ENCODE measurements around the gene UBR2.
"Not testable (repeated sequence)": the region's sequence is repeated elsewhere in the genome, so short reads cannot be mapped to it uniquely, and the experiment has no call there.

The UBR2 gene

DNA sequence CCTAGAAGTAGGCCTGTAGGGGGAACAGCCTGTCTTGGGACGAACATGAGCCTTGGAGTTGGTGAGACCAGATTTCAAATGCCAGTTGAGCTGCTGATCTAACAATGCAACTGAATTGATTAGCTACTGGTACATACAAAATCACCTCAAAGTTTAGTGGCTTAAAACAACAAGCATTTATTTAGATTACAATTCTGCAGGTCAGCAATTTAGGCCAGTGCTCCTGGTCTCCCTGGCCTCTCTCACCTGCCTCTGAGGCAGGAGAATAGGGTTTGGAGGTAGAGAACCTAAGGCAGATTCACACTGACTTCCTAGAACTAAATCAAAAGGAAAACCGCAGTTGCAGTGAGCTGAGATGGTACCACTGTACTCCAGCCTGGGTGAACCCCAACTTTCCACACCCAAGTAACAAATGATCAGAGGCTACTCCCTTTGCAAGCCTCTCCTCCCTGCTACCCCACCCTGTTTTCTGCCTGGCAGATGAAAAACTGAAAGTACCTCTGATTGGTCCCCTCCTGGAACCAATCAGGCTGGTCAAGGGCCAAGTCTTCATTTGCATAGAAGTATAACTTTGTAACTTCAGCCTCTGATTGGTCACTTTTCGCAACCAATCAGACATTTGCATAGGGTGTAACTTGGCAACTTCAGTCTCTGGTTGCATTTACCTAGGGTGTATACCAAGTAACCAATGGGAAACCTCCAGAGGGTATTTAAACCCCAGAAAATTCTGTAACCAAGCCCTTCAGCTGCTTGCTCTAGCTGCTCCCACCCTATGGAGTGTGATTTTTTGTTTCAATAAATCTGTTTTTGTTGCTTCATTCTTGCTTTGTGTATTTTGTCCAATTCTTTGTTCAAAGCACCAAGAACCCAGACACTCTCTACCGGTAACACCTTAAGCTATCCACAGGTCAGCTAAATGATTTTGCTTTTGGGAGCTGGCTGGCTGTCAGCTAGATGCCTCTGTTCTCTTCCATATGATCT lies 8.1 kb upstream of the UBR2 start:
- no peak for DNase-seq

GRCh38 chr6:42556462-42556861 lies 7.4 kb upstream of the UBR2 start:
- DNase-seq: no peak

DNA sequence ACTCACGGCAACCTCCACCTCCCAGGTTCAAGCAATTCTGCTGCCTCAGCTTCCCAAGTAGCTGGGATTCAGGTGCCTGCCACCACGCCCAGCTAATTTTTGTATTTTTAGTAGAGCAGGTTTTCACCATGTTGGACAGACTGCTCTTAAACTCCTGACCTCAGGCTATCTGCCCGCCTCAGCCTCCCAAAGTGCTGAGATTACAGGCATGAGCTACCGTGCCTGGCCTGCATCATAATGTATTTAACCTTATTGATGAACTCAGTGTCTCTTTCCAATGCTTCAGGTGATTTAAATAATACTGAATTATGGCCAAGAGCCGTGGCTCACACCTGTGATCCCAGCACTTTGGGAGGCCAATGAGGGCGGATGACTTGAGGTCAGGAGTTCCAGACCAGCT lies 4.6 kb upstream of the UBR2 start:
- not testable (repeated sequence) for DNase-seq

- DNase-seq: no peak
Measured at GRCh38 chr6:42561986-42562385, 1.8 kb upstream of the UBR2 start.

DNA sequence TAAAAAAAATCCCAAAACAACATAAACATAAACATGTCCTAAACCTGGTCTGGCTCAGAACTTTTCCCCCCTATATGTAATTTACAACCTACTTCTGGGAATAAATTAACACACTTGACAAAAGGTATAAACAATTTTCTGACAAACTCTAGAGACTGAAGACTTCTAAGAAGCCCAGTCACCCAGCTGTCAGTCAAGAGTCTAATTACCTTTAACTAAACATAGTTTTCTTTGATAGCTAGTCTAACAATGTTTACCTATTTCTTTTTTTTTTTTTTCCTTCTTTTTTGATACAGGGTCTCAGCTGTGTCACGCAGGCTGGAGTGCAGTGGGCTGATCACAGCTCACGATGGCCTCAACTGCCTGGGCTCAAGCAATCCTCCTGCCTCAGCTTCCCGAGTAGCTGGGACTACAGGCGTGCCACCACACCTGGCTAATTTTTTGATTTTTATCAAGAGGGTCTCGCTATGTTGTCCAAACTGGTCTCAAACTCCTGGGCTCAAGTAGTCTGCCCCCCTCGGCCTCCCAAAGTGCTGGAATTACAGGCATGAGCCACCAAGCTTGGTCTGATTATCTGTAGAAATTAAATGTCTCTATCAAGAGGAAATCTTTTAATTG lies 932 bp upstream of the UBR2 start:
- DNase-seq: no peak

DNA sequence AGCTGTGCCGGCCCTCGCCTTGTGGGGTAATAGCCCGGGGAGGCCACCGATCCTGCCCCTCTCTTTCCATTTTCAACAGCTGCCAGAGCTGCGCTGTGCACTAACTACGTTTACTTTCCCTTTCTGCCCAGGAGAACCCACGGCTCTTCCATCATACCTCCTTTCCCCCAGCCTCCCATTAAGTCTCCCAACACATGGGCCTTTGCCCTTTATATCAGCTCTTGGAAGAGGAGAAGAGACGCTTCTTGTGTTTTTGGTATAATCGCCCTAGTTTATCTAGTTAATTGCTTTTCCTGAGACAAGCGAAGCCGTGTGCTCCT lies 637 bp downstream of the UBR2 start:
- no peak for DNase-seq

DNA sequence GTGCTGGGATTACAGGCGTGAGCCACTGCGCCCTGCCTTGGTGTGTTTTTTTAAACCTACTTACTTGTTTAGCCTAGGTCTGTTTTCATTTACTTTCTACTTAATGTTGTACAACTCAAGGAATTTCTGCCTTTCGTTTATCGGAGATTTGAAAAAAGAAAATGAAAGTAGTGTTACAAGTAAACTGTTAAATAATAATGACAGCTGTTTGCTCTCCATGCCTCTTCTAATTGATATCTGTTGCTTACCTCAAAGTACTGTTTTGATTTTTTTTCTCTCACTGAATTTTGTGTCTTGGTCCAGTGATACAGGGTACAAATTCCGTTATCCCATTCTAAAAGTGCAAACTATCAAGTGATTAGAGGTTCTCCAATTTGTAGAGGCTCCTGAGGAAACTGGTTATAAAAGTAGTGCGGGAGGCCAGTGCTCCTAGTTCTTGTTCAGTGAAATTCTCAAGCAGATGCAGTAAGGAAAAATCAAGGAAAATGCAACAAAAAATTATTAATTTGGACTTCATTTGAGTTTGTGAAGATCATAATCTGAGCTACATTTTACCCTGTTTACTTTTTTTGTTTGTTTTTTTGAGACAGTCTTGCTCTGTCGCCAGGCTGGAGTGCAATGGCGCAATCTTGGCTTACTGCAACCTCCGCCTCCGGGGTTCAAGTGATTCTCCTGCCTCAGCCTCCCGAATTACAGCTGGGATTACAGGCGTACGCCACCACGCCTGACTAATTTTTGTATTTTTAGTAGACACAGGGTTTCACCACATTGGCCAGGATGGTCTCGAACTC lies 2.2 kb downstream of the UBR2 start:
- no peak for DNase-seq

DNA sequence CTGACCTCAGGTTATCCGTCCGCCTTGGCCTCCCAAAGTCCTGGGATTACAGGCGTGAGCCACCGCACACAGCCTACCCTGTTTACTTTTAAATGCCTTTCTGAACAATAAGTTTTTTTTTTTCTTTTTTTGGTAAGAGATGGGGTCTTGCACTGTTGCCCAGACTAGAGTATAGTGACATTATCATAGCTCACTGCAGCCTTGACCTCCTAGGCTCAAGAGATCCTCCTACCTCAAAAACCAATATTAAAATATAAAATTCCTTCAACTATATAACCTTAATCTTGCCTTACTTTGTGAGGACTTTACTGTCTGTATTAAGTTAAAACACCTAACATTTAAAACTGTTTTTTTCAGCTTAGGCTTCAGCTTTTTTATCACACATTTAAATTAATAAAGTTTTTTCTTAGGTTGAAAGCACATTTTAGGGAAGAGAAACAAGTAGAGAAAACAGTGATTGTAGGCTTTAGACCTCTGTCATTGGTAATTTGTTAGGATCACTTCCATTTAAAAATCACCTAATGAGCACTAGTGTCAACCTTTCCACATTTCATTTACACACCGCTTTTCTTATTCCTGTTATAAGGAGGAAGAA lies 2.9 kb downstream of the UBR2 start:
- no peak for DNase-seq

DNA sequence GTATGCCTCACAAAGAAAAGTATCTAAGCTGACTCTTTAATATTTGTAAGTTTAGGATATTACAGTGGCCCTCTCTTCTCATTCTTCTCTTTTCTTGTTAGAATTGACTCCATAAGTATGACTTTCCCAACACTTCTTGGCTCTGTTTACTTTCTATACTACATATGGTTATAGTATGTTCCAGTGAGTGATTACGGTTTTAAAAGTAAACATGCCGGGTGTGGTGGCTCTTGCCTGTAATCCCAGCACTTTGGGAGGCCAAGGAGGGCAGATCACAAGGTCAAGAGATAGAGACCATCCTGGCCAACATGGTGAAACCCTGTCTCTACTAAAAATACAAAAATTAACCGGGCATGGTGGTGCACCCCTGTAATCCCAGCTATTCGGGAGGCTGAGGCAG lies 3.4 kb downstream of the UBR2 start:
- DNase-seq: not testable (repeated sequence)

- no peak for DNase-seq
Measured at GRCh38 chr6:42569102-42570028, 5.5 kb downstream of the UBR2 start.

- DNase-seq: no peak
Measured at GRCh38 chr6:42571611-42572342, 7.9 kb downstream of the UBR2 start.

GRCh38 chr6:42572523-42572922 lies 8.7 kb downstream of the UBR2 start:
- no peak for DNase-seq

DNA sequence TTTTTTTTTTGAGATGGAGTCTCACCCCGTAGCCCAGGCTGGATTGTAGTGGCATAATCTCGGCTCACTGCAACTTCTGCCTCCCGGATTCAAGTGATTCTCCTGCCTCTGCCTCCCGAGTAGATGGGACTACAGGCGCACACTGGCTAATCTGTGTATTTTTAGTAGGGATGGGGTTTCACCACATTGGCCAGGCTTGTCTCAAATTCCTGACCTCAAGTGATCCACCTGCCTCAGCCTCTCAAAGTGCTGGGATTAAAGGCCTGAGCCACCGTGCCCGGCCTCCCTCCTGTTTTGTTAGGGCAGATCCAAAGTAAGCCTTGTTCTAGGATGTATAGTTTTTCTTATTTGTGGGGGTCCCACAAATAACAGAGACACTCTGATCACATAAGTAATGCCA lies 12.7 kb downstream of the UBR2 start:
- DNase-seq: not testable (repeated sequence)

DNA sequence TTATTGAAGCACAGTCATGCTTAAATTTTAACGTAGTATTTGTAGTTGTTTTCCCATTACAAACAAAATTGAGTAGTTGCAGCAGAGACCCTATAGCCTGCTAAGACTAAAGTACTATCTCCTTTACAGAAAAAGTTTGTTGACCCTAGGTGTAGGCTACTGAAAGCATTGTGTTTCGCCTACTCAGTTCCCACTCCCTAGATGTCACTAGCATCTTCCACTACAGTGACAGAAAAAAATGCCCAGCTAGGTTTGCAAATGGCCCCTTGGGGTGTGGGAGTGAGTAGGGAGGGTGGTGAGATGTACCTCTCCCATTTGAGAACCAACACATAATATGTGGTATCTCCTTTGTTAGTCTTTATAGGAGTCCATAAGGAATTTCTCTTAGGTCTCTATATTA lies 34.5 kb downstream of the UBR2 start:
- no peak for DNase-seq

DNA sequence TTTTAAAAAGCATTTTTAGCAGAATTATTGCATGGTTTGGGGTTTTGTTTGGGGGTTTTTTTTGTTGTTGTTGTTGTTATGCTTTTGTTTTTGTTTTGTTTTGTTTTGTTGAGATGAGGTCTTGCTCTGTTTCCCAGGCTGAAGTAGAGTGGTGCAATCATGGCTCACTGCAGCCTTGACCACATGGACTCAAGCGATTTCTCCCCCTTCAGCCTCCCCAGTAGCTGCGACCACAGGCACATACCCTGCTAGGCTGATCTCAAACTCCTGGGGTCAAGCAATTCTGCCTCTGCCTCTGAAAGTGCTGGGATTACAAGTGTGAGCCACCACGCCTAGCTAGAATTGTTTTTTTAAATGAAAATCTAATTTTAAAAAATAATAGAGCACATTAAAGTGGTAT lies 35.7 kb downstream of the UBR2 start:
- no peak for DNase-seq

- no peak for DNase-seq
Measured at GRCh38 chr6:42604150-42604549, 40.3 kb downstream of the UBR2 start.

DNA sequence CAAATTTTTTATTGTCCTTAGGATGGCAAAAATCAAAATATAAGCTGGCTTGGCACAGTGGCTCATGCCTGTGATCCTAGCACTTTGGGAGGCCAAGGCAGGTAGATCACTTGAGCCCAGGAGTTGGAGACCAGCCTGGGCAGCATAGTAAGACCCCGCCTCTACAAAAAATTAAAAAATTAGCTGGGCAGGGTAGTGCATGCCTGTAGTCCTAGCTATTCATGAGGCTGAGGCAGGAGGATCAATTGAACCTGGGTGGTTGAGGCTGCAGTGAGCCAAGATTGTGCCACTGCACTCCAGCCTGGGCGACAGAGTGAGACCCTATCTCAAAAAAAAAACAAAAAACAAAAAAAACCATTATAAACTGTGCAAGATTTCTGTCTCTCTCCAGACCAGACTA lies 40.9 kb downstream of the UBR2 start:
- not testable (repeated sequence) for DNase-seq

DNA sequence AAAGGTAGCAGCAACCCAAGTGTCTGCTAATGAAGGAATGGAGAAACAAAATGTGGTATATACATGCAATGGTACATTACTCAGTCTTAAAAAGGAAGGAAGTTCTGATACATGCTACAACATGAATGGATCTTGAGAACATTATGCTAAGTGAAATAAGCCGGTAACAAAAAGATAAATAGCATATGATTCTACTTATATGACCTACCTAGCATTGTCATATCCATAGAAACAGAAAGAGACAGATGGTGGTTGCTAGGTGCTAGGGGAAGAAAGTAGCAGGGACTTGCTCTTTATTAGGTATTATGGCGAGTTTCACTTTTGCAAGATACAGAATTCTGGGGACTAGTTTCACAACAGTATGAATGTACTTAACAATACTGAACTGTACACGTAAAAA lies 46.6 kb downstream of the UBR2 start:
- no peak for DNase-seq

- no peak for DNase-seq
Measured at GRCh38 chr6:42615518-42615917, 51.7 kb downstream of the UBR2 start.

DNA sequence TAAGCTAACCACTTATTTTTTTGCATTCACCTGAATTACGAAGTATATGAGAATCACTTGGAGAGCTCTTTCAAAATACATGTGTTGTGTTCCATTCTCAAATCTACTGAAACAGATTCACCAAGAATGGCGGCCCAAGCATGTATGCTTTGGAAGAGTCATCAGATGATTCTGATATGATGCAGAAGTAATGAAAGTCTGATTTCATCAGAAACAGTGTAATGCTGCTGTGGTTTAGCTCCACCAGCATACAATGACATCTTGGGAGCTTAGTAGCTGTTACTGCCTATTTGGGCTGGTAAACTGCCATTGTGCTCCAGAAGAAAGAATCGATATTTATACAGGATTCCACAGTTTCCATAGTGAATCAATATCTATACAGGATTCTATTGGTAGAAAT lies 52.9 kb downstream of the UBR2 start:
- no peak for DNase-seq

- DNase-seq: no peak
Measured at GRCh38 chr6:42618105-42618504, 54.3 kb downstream of the UBR2 start.

Data from stimulated activated CD4-positive, alpha-beta T cell treated with anti-CD3 and anti-CD28 coated beads, Interleukin-2, amount 100 ng/mL, for 24 hours (primary cell).